Neural cell (in vitro differentiated cells): ENCODE measurements around the gene GATB. TPM values are rescaled to one million over a fixed set of nuclear protein-coding genes. Genes with fewer than 3 reads are reported as not detected.

ENCODE experiments used
- H2AFZ ChIP-seq: fragments of 200-600, 300-800 bp; sonication (generic), shearing (Covaris generic); 2 replicates; pipeline ENCODE4 v1.6.0; 2014; ENCODE audit warnings: low read depth, mild to moderate bottlenecking, antibody characterized with exemption, low read length, moderate library complexity
- H3F3A ChIP-seq: fragments of 200-600 bp; shearing (Covaris generic); 2 replicates; pipeline ENCODE4 v1.6.1; 2016; ENCODE audit warnings: mild to moderate bottlenecking, moderate library complexity, mixed read lengths, antibody characterized with exemption, low read length; ENCODE audit not compliant: insufficient read depth, poor library complexity, severe bottlenecking
- H3K27ac ChIP-seq: fragments of 200-600, 300-800 bp; sonication (generic), shearing (Covaris generic); 2 replicates; pipeline ENCODE4 v1.5.1; 2014; ENCODE audit warnings: mild to moderate bottlenecking, low read length, moderate library complexity
- H3K27me3 ChIP-seq: fragments of 300-800, 200-600 bp; sonication (generic), shearing (Covaris generic); 2 replicates; pipeline ENCODE4 v1.6.0; 2014; ENCODE audit warnings: mild to moderate bottlenecking, low read depth, low read length, moderate library complexity; ENCODE audit not compliant: insufficient read depth
- H3K36me3 ChIP-seq: fragments of 300-800, 200-600 bp; sonication (generic), shearing (Covaris generic); 2 replicates; pipeline ENCODE4 v1.5.1; 2014; ENCODE audit warnings: mild to moderate bottlenecking, antibody characterized with exemption, low read length, moderate library complexity; ENCODE audit not compliant: insufficient read depth
- H3K4me2 ChIP-seq: fragments of 300-800, 200-600 bp; sonication (generic), shearing (Covaris generic); 2 replicates; pipeline ENCODE4 v1.6.0; 2014; ENCODE audit warnings: mild to moderate bottlenecking, low read length
- H3K4me3 ChIP-seq: fragments of 300-800, 200-600 bp; sonication (generic), shearing (Covaris generic); 2 replicates; pipeline ENCODE4 v1.5.1; 2014; ENCODE audit warnings: mild to moderate bottlenecking, low read length, moderate library complexity
- H3K79me2 ChIP-seq: fragments of 200-600 bp; shearing (Covaris generic); replicated peaks from 2 replicates; pipeline ENCODE4 v1.6.0; 2014; ENCODE audit warnings: mild to moderate bottlenecking, low read length, moderate library complexity; ENCODE audit not compliant: insufficient read depth
- H3K9ac ChIP-seq: fragments of 300-800, 200-600 bp; sonication (generic), shearing (Covaris generic); 2 replicates; pipeline ENCODE4 v1.6.1; 2016; ENCODE audit warnings: mild to moderate bottlenecking, low read length, mixed read lengths
- H3K9me2 ChIP-seq: fragments of 200-600 bp; shearing (Covaris generic); 2 replicates; pipeline ENCODE4 v1.6.1; 2016; ENCODE audit warnings: mild to moderate bottlenecking, low read length, mixed read lengths; ENCODE audit not compliant: insufficient read depth
- H3K9me3 ChIP-seq: fragments of 200-600, 300-800 bp; sonication (generic), shearing (Covaris generic); 2 replicates; pipeline ENCODE4 v1.6.1; 2016; ENCODE audit warnings: mild to moderate bottlenecking, mixed run types, low read length, moderate library complexity, mixed read lengths
- H4K20me1 ChIP-seq: fragments of 200-600 bp; shearing (Covaris generic); 2 replicates; pipeline ENCODE4 v1.6.1; 2016; ENCODE audit warnings: mild to moderate bottlenecking, mixed run types; ENCODE audit not compliant: insufficient read depth
- CTCF ChIP-seq: fragments of 450-650 bp; IDR thresholded peaks from 2 replicates; pipeline ENCODE4 v1.5.1; 2014; ENCODE audit warnings: antibody characterized with exemption, mild to moderate bottlenecking, moderate library complexity; ENCODE audit not compliant: poor library complexity, severe bottlenecking
- EP300 ChIP-seq: fragments of 450-650 bp; conservative IDR thresholded peaks from 2 replicates; pipeline ENCODE4 v1.6.1; 2014; ENCODE audit warnings: antibody characterized with exemption, mild to moderate bottlenecking, moderate library complexity; ENCODE audit not compliant: poor library complexity, severe bottlenecking
- EZH2 ChIP-seq: fragments of 200-600, 300-800 bp; shearing (Covaris generic), sonication (generic); IDR thresholded peaks from 2 replicates; pipeline ENCODE4 v1.6.1; 2014; ENCODE audit warnings: antibody characterized with exemption, low read length, borderline replicate concordance, mild to moderate bottlenecking; ENCODE audit not compliant: insufficient read depth, poor library complexity, severe bottlenecking
- MXI1 ChIP-seq: fragments of 450-650 bp; conservative IDR thresholded peaks from 2 replicates; pipeline ENCODE4 v1.6.1; 2014; ENCODE audit warnings: antibody characterized with exemption, mild to moderate bottlenecking; ENCODE audit not compliant: poor library complexity, severe bottlenecking
- POLR2AphosphoS5 ChIP-seq: IDR thresholded peaks from 2 replicates; pipeline ENCODE4 v1.6.1; 2012
- RAD21 ChIP-seq: fragments of 450-650 bp; conservative IDR thresholded peaks from 2 replicates; pipeline ENCODE4 v1.6.1; 2014; ENCODE audit warnings: antibody characterized with exemption, mild to moderate bottlenecking, moderate library complexity
- REST ChIP-seq: IDR thresholded peaks from 2 replicates; pipeline ENCODE4 v1.6.1; 2012; ENCODE audit warnings: borderline replicate concordance
- SMC3 ChIP-seq: fragments of 450-650 bp; conservative IDR thresholded peaks from 2 replicates; pipeline ENCODE4 v1.6.1; 2014; ENCODE audit warnings: antibody characterized with exemption, mild to moderate bottlenecking, moderate library complexity; ENCODE audit not compliant: poor library complexity
- TAF1 ChIP-seq: IDR thresholded peaks from 2 replicates; pipeline ENCODE4 v1.6.1; 2012; ENCODE audit warnings: low read depth
- polyA plus RNA-seq: library from polyadenylated mRNA; depleted of rRNA; stranded (reverse); fragments of >200 nt; gene quantifications from 2 replicates; pipeline ENCODE4 v1.2.3, GENCODE V29; 2014

GATB gene
- polyA plus RNA-seq, 1 donor from 2014 or later = 15.3 TPM

GRCh38 chr4:151689211-151689991, 71.4 kb downstream of the GATB start:
- H3K36me3 ChIP-seq = no peaks in the 10 kb centered on the region

GRCh38 chr4:151688785-151689043, 72.1 kb downstream of the GATB start:
- Histone ChIP-seq H2AFZ (no peak overlapping the region), H3K79me2 (no peaks in the 10 kb centered on the region), H3F3A (no peaks in the 10 kb centered on the region), H3K27me3 (no peaks in the 10 kb centered on the region), H3K9ac (no peak overlapping the region), H3K9me2 (no peaks in the 10 kb centered on the region), H3K4me2 (no peak overlapping the region), H3K36me3 (no peaks in the 10 kb centered on the region), H3K27ac (no peak overlapping the region), H3K9me3 (no peaks in the 10 kb centered on the region), H4K20me1 (no peaks in the 10 kb centered on the region), H3K4me3 (no peak overlapping the region)
- TF ChIP-seq RAD21 = no peak
- no peak for TF ChIP-seq REST
- TF ChIP-seq MXI1 = no peak
- no peak for TF ChIP-seq SMC3
- no peak for TF ChIP-seq EZH2

More at GRCh38 chr4:151689211-151689991, 71.4 kb downstream of the GATB start:
- Histone ChIP-seq H3K79me2 (no peaks in the 10 kb centered on the region), H3K27me3 (no peaks in the 10 kb centered on the region), H3K9ac (no peak overlapping the region), H4K20me1 (no peaks in the 10 kb centered on the region), H3F3A (no peaks in the 10 kb centered on the region), H3K4me2 (no peak overlapping the region), H3K9me2 (no peaks in the 10 kb centered on the region), H3K4me3 (no peak overlapping the region), H3K9me3 (no peaks in the 10 kb centered on the region), H2AFZ (no peak overlapping the region), H3K27ac (no peak overlapping the region)
- TF ChIP-seq EP300 (no peak), MXI1 (no peak), EZH2 (no peak), RAD21 (no peak), POLR2AphosphoS5 (no peak), TAF1 (no peak), CTCF (no peak), SMC3 (no peak), REST (no peak)
